ENCODE results near the gene IGF1R.

Gene IGF1R

DNA sequence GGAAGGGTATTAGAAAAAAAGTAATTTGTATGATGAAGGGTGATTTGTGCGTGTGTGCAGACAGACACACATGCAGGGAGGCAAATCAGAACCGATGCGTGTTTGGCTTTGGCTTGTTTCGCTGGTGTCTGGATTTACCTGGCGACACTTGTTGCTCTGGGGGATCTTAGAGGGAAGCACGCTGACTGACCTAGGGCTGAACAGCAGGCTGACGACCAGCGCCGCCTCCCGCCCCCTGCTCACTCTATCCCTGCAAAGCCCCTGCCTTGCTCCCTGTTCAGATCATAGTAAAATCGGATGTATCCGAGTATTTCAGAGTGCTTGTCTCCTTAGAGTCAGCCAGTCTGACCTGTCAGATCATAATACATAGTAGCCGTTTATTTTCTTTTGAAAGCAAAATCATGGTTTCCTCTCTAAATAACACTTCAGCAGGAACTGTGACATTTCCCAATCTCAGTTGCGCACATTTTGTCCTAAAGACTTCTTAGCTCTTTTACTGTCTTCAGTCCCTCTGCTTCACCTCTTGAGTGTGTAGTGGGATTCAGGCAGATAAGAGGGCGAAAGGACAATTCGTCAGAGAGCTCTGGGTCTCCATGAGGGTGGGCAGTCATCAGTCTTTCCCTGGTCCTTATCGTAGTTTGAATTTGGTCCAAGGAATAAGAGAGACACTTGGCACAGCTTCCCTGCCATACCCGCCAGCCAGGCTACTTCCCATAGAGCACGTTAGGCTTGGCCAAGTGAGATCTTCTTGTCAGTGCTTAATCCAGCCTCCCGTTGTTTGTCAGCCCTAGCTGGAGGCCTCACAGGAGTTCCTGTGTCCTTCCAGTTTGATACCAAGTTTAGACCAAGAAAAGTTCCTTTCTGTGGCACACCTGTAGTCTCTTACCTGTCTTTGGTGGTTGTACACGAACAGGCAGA, 261.9 kb downstream of the IGF1R start:
- DNase-seq (ENCODE audit: low read depth), result no peak

- DNase-seq (ENCODE audit: low read depth), result no peak
These were observed 266.3 kb downstream of the IGF1R start for GRCh38 chr15:98914626-98915025.

GRCh38 chr15:98916826-98917225, 268.5 kb downstream of the IGF1R start:
- DNase-seq (ENCODE audit: low read depth), result no peak

GRCh38 chr15:98917417-98917816, 269.1 kb downstream of the IGF1R start:
- no peak for DNase-seq (ENCODE audit: low read depth)

DNA sequence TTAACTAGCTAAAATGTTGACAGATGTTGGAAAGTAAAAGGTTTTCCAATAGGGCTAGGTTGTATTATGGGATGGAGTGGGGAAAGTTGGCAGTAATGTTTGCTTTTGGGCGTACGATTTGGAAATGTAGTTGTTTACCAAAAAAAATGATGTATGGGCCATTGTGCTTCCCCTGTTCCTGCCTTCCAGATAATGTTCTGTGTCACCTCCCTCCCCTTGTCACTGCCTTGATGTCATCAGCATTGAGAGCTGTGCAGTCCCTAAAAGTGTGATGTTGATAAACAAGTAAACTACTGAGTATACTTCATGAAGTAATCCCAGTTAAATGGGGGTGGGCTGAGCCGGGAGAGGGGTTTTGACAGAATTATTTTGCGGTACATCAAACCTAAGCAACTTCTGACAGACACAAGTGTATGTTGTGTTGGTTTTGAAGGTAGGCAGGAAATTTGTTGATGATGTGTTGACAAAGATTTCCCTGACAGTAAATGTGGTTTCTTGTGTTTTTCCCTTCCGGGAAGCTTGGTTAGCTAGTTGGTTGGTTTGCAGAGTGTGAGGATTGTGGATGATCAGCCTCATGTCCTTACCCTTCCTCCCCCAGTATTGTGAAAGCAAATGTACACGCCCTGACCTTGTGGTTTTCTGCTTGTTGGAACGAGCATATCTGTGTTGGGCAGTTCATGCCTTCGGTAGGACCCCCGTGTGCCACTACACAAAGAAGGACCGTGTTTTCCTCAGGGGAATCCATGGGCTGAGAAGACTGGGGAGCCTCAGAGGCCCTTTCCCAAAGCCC, 271.9 kb downstream of the IGF1R start:
- DNase-seq (ENCODE audit: low read depth), result no peak

DNA sequence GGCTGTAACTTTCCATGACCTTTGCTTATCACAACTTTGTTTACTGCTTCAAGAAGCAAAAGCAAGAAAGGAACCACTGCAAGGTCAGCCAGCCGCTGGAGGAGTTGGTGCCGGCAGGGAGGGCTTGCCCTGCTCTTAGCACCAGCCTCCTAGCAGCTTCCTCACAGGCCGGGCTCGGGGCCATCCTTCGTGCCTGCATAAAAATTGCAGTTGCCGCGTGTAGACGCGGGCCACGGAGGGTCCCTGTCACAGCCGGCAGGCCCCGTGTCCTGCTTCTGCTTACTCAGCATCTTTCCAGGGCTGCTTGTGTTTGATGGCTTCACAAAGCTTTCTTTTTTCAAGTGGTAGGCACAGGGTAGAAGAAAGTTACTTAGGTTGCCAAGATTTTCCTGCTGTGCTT, 274.8 kb downstream of the IGF1R start:
- DNase-seq (ENCODE audit: low read depth), result no peak

GRCh38 chr15:98923579-98923978, 275.2 kb downstream of the IGF1R start:
- DNase-seq (ENCODE audit: low read depth), result no peak

- no peak for DNase-seq (ENCODE audit: low read depth)
These were observed 276.2 kb downstream of the IGF1R start for GRCh38 chr15:98924401-98925049.

GRCh38 chr15:98926236-98926635, 277.9 kb downstream of the IGF1R start:
- no peak for DNase-seq (ENCODE audit: low read depth)

DNA sequence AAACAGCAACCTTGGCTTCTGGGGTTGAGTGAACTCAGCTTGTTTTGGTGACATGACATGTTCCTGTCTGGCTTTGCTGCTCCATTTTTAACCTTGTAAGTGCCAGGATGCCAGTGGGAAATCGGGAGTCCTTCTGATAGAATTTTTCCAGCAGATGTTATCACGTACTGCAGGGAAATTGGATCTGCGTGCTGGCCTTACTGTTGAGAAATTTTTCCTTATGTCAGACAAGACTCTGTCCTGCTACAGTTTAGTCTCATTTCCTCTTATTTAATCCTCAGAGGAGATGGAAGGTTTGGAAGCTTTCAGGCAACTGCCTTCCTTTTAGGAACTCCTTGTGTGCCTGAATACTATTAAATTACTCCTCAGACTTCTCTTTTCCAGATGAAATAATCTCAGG, 278.7 kb downstream of the IGF1R start:
- no peak for DNase-seq (ENCODE audit: low read depth)

- no peak for DNase-seq (ENCODE audit: low read depth)
These were observed 279.7 kb downstream of the IGF1R start for GRCh38 chr15:98927996-98928395.

DNA sequence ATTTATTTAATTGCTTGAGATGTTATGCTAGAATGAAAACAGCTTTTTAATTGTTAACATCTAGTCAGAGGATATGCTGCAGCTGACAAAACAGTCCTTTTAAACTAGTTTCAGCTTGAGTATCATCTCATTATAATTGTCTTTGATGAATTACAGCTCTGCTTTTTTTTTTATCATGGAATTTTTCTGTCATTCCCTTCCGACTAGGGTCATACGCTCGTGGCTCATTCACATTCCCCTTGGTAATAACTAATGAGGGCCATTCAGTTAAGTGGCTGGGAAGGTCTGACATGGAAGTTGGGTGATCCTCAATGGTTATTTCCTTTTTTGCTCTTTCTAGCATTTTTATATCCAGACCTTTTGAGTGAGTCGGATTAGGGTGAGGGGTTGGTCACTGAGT, 282.2 kb downstream of the IGF1R start:
- DNase-seq (ENCODE audit: low read depth), result no peak

GRCh38 chr15:98931004-98931403, 282.7 kb downstream of the IGF1R start:
- DNase-seq (ENCODE audit: low read depth), result no peak

- DNase-seq (ENCODE audit: low read depth), result no peak
These were observed 285.1 kb downstream of the IGF1R start for GRCh38 chr15:98933406-98933805.

- DNase-seq (ENCODE audit: low read depth), result no peak
These were observed 287.4 kb downstream of the IGF1R start for GRCh38 chr15:98935736-98936135.

DNA sequence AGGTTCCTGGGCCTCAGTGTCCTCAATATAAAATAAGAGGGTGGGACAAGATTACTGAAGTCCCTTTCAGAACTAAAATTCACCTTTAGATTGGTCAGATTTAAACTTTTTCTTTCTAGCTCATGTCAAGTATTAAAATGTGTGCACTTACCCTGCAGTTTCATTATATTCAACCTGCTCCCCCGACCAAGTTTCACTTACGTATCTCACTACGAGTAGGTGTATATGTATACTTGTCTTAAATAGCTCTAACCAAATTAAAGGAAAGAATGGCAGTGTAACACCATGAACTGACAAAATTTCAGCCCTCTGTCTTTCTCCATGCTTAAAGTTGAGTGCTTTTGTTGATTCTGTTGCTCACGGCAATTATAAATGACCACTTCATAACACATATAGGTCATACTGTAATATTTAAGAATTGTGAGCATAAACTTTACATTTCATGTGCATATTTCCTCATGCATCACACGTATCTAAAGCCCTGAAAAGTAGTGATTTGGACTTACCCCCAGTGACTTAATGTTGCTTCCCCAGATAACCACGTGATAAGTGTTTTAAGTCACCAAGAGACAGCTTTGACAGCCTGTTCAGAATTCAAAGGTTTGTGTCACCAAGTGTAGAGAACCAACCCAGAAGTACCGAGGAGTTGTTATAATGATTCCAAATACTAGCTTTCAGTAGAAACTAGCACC, 289.2 kb downstream of the IGF1R start:
- no peak for DNase-seq (ENCODE audit: low read depth)

DNA sequence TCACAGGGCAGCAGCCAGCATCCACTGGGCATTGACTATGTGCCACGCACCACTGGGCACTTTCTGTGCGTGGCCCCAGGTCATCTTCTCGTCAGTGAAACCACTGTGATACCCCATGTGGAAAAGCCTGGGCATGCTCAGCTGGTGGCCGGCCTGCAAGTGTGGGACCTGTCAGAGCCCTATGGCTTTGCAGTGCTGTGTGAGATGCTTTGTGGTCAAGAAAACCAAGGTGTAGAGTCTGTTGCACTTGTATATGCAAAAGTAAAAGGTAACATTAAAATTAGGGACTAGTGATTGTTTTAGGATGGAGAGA, 289.7 kb downstream of the IGF1R start:
- DNase-seq (ENCODE audit: low read depth), result no peak

- no peak for DNase-seq (ENCODE audit: low read depth)
These were observed 290.5 kb downstream of the IGF1R start for GRCh38 chr15:98938799-98939198.

- DNase-seq (ENCODE audit: low read depth), result no peak
These were observed 291.2 kb downstream of the IGF1R start for GRCh38 chr15:98939311-98940080.

GRCh38 chr15:98941595-98942255, 293.4 kb downstream of the IGF1R start:
- DNase-seq (ENCODE audit: low read depth), result no peak

DNA sequence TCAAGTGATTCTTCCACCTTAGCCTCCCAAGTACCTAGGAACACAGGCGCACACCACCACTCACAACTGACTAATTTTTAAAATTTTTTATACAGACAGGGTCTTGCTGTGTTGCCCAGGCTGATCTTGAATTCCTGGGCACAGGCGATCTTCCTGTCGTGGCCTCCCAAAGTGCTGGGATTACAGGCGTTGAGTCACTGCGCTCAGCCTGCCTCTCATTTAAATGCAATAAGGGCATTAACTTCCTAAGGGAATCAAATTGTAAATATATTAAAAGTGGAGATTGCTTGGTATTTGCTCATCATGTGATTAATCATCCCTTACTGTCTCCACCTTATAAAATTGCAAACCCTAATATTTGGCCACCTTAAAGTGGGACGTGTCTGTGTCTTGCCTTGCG, 294.1 kb downstream of the IGF1R start:
- no peak for DNase-seq (ENCODE audit: low read depth)
